ENCODE measurements around the gene TEX101. TPM values are rescaled to one million over a fixed set of nuclear protein-coding genes. Genes with fewer than 3 reads are reported as not detected.

The TEX101 gene
- not detected in 2 replicates for total RNA-seq

DNA sequence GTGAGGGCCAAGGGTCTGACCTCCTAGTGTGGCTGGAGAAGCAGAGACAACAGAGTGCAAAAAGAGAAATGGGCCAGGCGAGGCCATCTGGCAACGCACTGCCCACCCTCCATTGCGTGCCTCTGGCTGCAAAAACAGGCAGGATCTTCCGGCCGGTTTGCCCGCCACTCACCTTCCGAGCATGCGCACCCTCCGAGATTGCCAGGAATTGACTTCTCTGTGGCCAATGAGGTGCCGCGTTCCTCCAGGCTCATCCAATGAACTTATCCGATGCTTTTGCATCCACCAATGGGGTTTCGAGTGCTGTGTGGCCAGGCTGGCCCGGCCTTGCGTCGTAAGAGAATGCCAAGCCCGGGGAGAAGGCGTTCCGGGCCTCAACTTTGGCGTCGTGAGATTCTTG lies at the start of gene TEX101:
Gene TEX101 (plus strand): TSS at position 337 of the 400 bp plus-strand sequence. CDS start 1,030 bp downstream, outside the sequence.

DNA sequence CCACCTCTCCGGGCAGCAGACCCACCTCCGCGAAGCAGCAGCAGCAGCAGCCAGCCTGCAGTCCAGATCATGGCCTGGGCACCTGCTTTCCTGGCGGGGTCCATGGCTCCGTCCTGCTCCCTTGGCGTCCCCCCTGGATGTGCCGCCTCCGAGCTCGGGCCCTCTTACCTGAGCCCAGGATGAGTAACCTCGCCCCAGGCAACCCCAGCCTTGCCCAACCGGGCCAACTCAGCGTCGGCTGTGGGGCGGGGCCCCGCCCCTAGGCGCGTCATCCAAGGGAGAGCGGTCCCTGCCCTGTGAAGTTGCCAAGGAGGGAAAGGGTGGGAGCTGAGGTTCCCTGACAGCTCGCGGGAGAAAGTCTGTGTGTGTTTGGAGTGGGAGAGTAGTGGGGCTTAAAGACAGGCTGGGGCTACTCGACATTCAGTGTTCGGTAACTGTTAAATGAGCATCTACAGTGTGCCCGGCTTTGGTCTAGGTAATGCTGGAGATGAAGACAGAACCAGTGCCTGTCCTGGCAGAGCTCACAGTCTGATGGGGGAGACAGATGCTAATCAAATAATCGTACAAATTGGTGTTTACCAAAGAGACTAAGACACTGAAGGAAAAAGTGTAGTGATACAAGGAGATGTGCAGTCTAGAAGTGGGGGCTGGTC lies 50.9 kb downstream of the TEX101 start, which contains the start of gene LYPD3:
Gene LYPD3 (minus strand): TSS at position 141 of the 653 bp plus-strand sequence. CDS start 37 bp downstream, at position 104.

Other genes with a start within 250 kb of the TEX101 start
- 0.52 and 0.65 TPM in 2 replicates for gene PSG5, start 228.4 kb upstream of the TEX101 start, total RNA-seq
- 2.7 and 7.2 TPM in 2 replicates for gene PSG4, start 209.3 kb upstream of the TEX101 start, total RNA-seq
- not detected in 2 replicates for gene PSG9, start 145.4 kb upstream of the TEX101 start, total RNA-seq
- 0.11 TPM in 1 of 2 replicates, not detected in the other for gene CD177, start 61.2 kb upstream of the TEX101 start, total RNA-seq
- 0.26 and 0.32 TPM in 2 replicates for gene LYPD3, start 50.7 kb downstream of the TEX101 start, total RNA-seq
- 7.1 and 8.3 TPM in 2 replicates for gene PHLDB3, start 89.9 kb downstream of the TEX101 start, total RNA-seq
- 41.0 TPM in 2 replicates for gene ETHE1, start 112.3 kb downstream of the TEX101 start, total RNA-seq
- gene ZNF575, start 118.3 kb downstream of the TEX101 start, total RNA-seq, result 0.11 and 0.26 TPM in 2 replicates
- gene XRCC1, start 160.6 kb downstream of the TEX101 start, total RNA-seq, result 13.7 and 18.6 TPM in 2 replicates
- gene PINLYP, start 160.9 kb downstream of the TEX101 start, total RNA-seq, result 1.8 and 3.8 TPM in 2 replicates
- 18.3 and 19.3 TPM in 2 replicates for gene IRGQ, start 181.2 kb downstream of the TEX101 start, total RNA-seq
- gene ZNF576, start 181.7 kb downstream of the TEX101 start, total RNA-seq, result 7.1 and 9.1 TPM in 2 replicates
- gene SRRM5, start 197.2 kb downstream of the TEX101 start, total RNA-seq, result not detected in 2 replicates
- 17.7 and 21.6 TPM in 2 replicates for gene ZNF428, start 204.7 kb downstream of the TEX101 start, total RNA-seq
- 0.26 and 0.43 TPM in 2 replicates for gene CADM4, start 225.0 kb downstream of the TEX101 start, total RNA-seq

Measured in articular chondrocyte of knee joint (primary cell).